Liver (tissue), 9 donors: Measurements from ENCODE around the gene PAIP1. TPM values are rescaled to one million over a fixed set of nuclear protein-coding genes. Genes with fewer than 3 reads are reported as not detected.

Source experiments
- DNase-seq: peaks from one replicate; pipeline ENCODE4 v3.0.0-alpha.2; 2017; ENCODE audit warnings: low spot score
- H3K27ac ChIP-seq, 2 donors: one replicate each; pipeline ENCODE4 v1.7.0; 2013; ENCODE audit warnings: inconsistent platforms in 2 of 2, low read length in 2 of 2, control low read depth in 1 of 2, low read depth in 1 of 2, mild to moderate bottlenecking in 1 of 2
- H3K27me3 ChIP-seq, 4 donors: one replicate each; pipeline versions ENCODE4 v1.6.1 to v1.7.0; 2013; ENCODE audit warnings: low read length in 3 of 4, inconsistent platforms in 1 of 4, mild to moderate bottlenecking in 1 of 4, moderate library complexity in 1 of 4; ENCODE audit not compliant: control insufficient read depth in 4 of 4, insufficient read depth in 4 of 4
- H3K36me3 ChIP-seq, 4 donors: one replicate each; pipeline versions ENCODE4 v1.6.1 to v1.7.0; 2013; ENCODE audit warnings: low read length in 3 of 4, mild to moderate bottlenecking in 3 of 4, low read depth in 1 of 4, moderate library complexity in 1 of 4; ENCODE audit not compliant: control insufficient read depth in 4 of 4, insufficient read depth in 3 of 4
- H3K4me1 ChIP-seq, 4 donors: one replicate each; pipeline versions ENCODE4 v1.6.1 to v1.7.0; 2013; ENCODE audit warnings: low read length in 3 of 4, mild to moderate bottlenecking in 3 of 4, moderate library complexity in 1 of 4; ENCODE audit not compliant: control insufficient read depth in 4 of 4, insufficient read depth in 4 of 4
- H3K4me3 ChIP-seq, 3 donors: one replicate each; pipeline versions ENCODE4 v1.6.1 to v1.7.0; 2013; ENCODE audit warnings: low read length in 3 of 3, control low read depth in 1 of 3, low read depth in 1 of 3, mild to moderate bottlenecking in 1 of 3
- H3K9ac ChIP-seq, 2 donors: one replicate each; pipeline ENCODE4 v1.7.0; 2013; ENCODE audit warnings: low read length in 2 of 2, mild to moderate bottlenecking in 2 of 2, moderate library complexity in 2 of 2, control low read depth in 1 of 2, low read depth in 1 of 2
- H3K9me3 ChIP-seq, 4 donors: one replicate each; pipeline versions ENCODE4 v1.6.1 to v1.7.0; 2013; ENCODE audit warnings: low read length in 3 of 4; ENCODE audit not compliant: control insufficient read depth in 4 of 4
- ATF3 ChIP-seq: IDR thresholded peaks from 2 replicates; pipeline ENCODE4 v1.6.1; 2016; ENCODE audit warnings: antibody characterized with exemption
- CTCF ChIP-seq: fragments of 150-350 bp; IDR thresholded peaks from 2 replicates; pipeline ENCODE4 v1.5.1; 2017; ENCODE audit warnings: improper control_type of control experiment, low read depth, low read length; ENCODE audit not compliant: missing input control
- EGR1 ChIP-seq, 2 donors: IDR thresholded peaks; 2 replicates each; pipeline ENCODE4 v1.6.1; 2016 to 2018; ENCODE audit warnings: antibody characterized with exemption in 2 of 2, low read depth in 2 of 2
- FOXA1 ChIP-seq: IDR thresholded peaks from 2 replicates; pipeline ENCODE4 v1.6.1; 2016; ENCODE audit warnings: antibody characterized with exemption
- GABPA ChIP-seq, 2 donors: IDR thresholded peaks in 1 of 2; conservative IDR thresholded peaks in 1 of 2; 2 replicates each; pipeline ENCODE4 v1.6.1; 2016; ENCODE audit warnings: antibody characterized with exemption in 2 of 2, mild to moderate bottlenecking in 1 of 2, moderate library complexity in 1 of 2
- HNF4A ChIP-seq, 2 donors: conservative IDR thresholded peaks; 2 replicates each; pipeline ENCODE4 v1.6.1; 2016; ENCODE audit warnings: antibody characterized with exemption in 2 of 2, mild to moderate bottlenecking in 2 of 2
- HNF4G ChIP-seq: IDR thresholded peaks from 2 replicates; pipeline ENCODE4 v1.6.1; 2016; ENCODE audit warnings: antibody characterized with exemption
- JUND ChIP-seq, 2 donors: IDR thresholded peaks; 2 replicates each; pipeline ENCODE4 v1.6.1; 2016; ENCODE audit warnings: antibody characterized with exemption in 2 of 2
- MAX ChIP-seq: IDR thresholded peaks from 2 replicates; pipeline ENCODE4 v1.6.1; 2016; ENCODE audit warnings: antibody characterized with exemption
- REST ChIP-seq: IDR thresholded peaks from 2 replicates; pipeline ENCODE4 v1.6.1; 2016; ENCODE audit warnings: antibody characterized with exemption, mild to moderate bottlenecking
- RXRA ChIP-seq, 2 donors: IDR thresholded peaks; 2 replicates each; pipeline ENCODE4 v1.6.1; 2017 to 2018; ENCODE audit warnings: antibody characterized with exemption in 2 of 2, mild to moderate bottlenecking in 1 of 2
- SP1 ChIP-seq: IDR thresholded peaks from 2 replicates; pipeline ENCODE4 v1.6.1; 2018; ENCODE audit warnings: antibody characterized with exemption, mild to moderate bottlenecking
- ZBTB33 ChIP-seq: IDR thresholded peaks from 2 replicates; pipeline ENCODE4 v1.6.1; 2016; ENCODE audit warnings: antibody characterized with exemption
- WGBS: extraction: QIAGEN DNeasy Blood & Tissue Kit; methylation state at CpG from one replicate; pipeline ENCODE4 v1.1.7; 2013; 5-methylcytosine and 5-hydroxymethylcytosine counted together
- polyA plus RNA-seq, 2 donors: library from polyadenylated mRNA; stranded (reverse) in 1 of 2; unstranded in 1 of 2; fragments of 200-250 nt in 1 of 2; fragments of >200 nt in 1 of 2; fragmentation: Nextera tagmentation in 1 of 2; extraction: Ambion mirVana in 1 of 2; gene quantifications; one replicate each; pipeline versions ENCODE4 v1.2.1 to v1.2.3, GENCODE V29; 2013 to 2015
- total RNA-seq, 2 donors: library from RNA; depleted of rRNA; stranded (reverse); fragments of >200 nt; gene quantifications; one replicate each; pipeline ENCODE4 v1.2.3, GENCODE V29; 2014
- donor health status: healthy.
- donor health status: healthy.
- donor health status: healthy.
- donor health status: healthy.
- donor health status: healthy.

PAIP1 gene
- total and polyA plus RNA-seq, 4 donors: 27.0 to 50.8 (median 44.2) TPM

GRCh38 chr5:43571237-43571636 is 14.4 kb upstream of the PAIP1 start:
- Histone ChIP-seq H3K4me1 (peaks cover 0 to 5% (median 2%) of the 10 kb centered on the region in 4 donors), H3K27me3 (no peaks in the 10 kb centered on the region), H3K27ac (no peak overlapping the region), H3K9ac (no peak overlapping the region), H3K4me3 (no peak overlapping the region), H3K9me3 (no peaks in the 10 kb centered on the region), H3K36me3 (peaks cover 0 to 4% (median 0%) of the 10 kb centered on the region in 4 donors)
- 77% methylated on average over 5 of the region's 5 CpGs for WGBS
- TF ChIP-seq EGR1 (IDR thresholded peaks at IDR 0.05; ENCODE audit: low read depth in 2 of 2) (no peak), ATF3 (no peak)
- no peak for DNase-seq

- no peak overlapping the region for H3K4me3 ChIP-seq
- DNase-seq: no peak
- no peak overlapping the region for H3K9ac ChIP-seq
- H3K36me3 ChIP-seq: peaks cover 0 to 4% (median 0%) of the 10 kb centered on the region in 4 donors
- no peaks in the 10 kb centered on the region for H3K9me3 ChIP-seq
- no peak overlapping the region for H3K27ac ChIP-seq
- peaks cover 0 to 5% (median 2%) of the 10 kb centered on the region in 4 donors for H3K4me1 ChIP-seq
- 82% methylated on average over 8 of the region's 8 CpGs for WGBS
- no peaks in the 10 kb centered on the region for H3K27me3 ChIP-seq
- TF ChIP-seq CTCF (no peak), FOXA1 (no peak), SP1 (no peak), REST (no peak), HNF4A (conservative IDR thresholded peaks at IDR 0.05) (no peak), MAX (no peak), HNF4G (no peak), ZBTB33 (no peak), RXRA (IDR thresholded peaks at IDR 0.05) (no peak), JUND (IDR thresholded peaks at IDR 0.05) (no peak), GABPA (IDR thresholded peaks at IDR 0.05 in 1 of 2, conservative IDR thresholded peaks at IDR 0.05 in 1 of 2) (no peak)
These were observed 13.7 kb upstream of the PAIP1 start for GRCh38 chr5:43570450-43571158.
